Endodermal cell (in vitro differentiated cells): Measurements from ENCODE around the gene WNK4. TPM values are rescaled to one million over a fixed set of nuclear protein-coding genes. Genes with fewer than 3 reads are reported as not detected.

Source experiments
- DNase-seq: peaks from one replicate; pipeline ENCODE4 v3.0.0-alpha.2; 2017
- H3K27ac ChIP-seq: 2 replicates; pipeline ENCODE4 v1.5.1; 2013; ENCODE audit warnings: mild to moderate bottlenecking, low read depth, low read length, moderate library complexity
- H3K27me3 ChIP-seq: 2 replicates; pipeline ENCODE4 v1.6.1; 2013; ENCODE audit warnings: mild to moderate bottlenecking, low read length, moderate library complexity; ENCODE audit not compliant: insufficient read depth, control insufficient read depth, poor library complexity, severe bottlenecking
- H3K36me3 ChIP-seq: 2 replicates; pipeline ENCODE4 v1.7.0; 2013; ENCODE audit warnings: mild to moderate bottlenecking, low read length, moderate library complexity; ENCODE audit not compliant: control insufficient read depth, insufficient read depth
- H3K4me1 ChIP-seq: one replicate; pipeline ENCODE4 v1.7.0; 2013; ENCODE audit warnings: low read length; ENCODE audit not compliant: control insufficient read depth, insufficient read depth
- H3K4me3 ChIP-seq: 2 replicates; pipeline ENCODE4 v1.5.1; 2013; ENCODE audit warnings: mild to moderate bottlenecking, low read length, moderate library complexity
- H3K9ac ChIP-seq: 2 replicates; pipeline ENCODE4 v1.6.1; 2013; ENCODE audit warnings: mild to moderate bottlenecking, low read length, moderate library complexity; ENCODE audit not compliant: poor library complexity, severe bottlenecking; ENCODE audit errors: extremely low read depth
- H3K9me3 ChIP-seq: 2 replicates; pipeline ENCODE4 v1.6.1; 2013; ENCODE audit warnings: mild to moderate bottlenecking, low read length, moderate library complexity; ENCODE audit not compliant: control insufficient read depth
- H3K27ac Mint-ChIP-seq: 2 replicates; pipeline ENCODE4 v1.8.0; 2020; ENCODE audit warnings: mixed read lengths
- H3K27me3 Mint-ChIP-seq: 2 replicates; pipeline ENCODE4 v1.8.0; 2021; ENCODE audit warnings: mild to moderate bottlenecking, mixed read lengths; ENCODE audit not compliant: insufficient read depth
- H3K36me3 Mint-ChIP-seq: 2 replicates; pipeline ENCODE4 v1.8.0; 2020; ENCODE audit warnings: low read depth, mixed read lengths
- H3K4me1 Mint-ChIP-seq: 2 replicates; pipeline ENCODE4 v1.8.0; 2020; ENCODE audit warnings: mixed read lengths
- H3K4me3 Mint-ChIP-seq: 2 replicates; pipeline ENCODE4 v1.8.0; 2020; ENCODE audit warnings: mild to moderate bottlenecking, moderate library complexity, mixed read lengths
- H3K9me3 Mint-ChIP-seq: 2 replicates; pipeline ENCODE4 v1.8.0; 2020; ENCODE audit warnings: mild to moderate bottlenecking, mixed read lengths
- CTCF ChIP-seq: fragments of 200-600 bp; sonication (generic); conservative IDR thresholded peaks from 2 replicates; pipeline ENCODE4 v1.5.0; 2021; ENCODE audit warnings: antibody characterized with exemption, mild to moderate bottlenecking
- WGBS, 2 experiments: methylation state at CpG; one replicate each; pipeline versions ENCODE4 v1.1.5 to v1.1.7; 2013; ENCODE audit warnings: missing lambda C conversion rate in 2 of 2, mixed read lengths in 1 of 2; ENCODE audit not compliant: insufficient coverage in 1 of 2, insufficient read length in 1 of 2; 5-methylcytosine and 5-hydroxymethylcytosine counted together
- total RNA-seq, 2 donors: library from RNA; stranded (reverse); fragmentation: NEBNext Ultra II Directional in 1 of 2; extraction: Animal tissue kit (Norgen Biotek cat#: 25700) in 1 of 2; gene quantifications; 2 replicates in 1 of 2; 3 replicates in 1 of 2; pipeline ENCODE4 v1.2.1, GENCODE V29; 2021

WNK4 gene
- total RNA-seq, 2 donors from 2014 or later: 2.1 to 3.3 TPM

- H3K36me3 ChIP-seq: no peaks in the 10 kb centered on the region
- H3K9me3 ChIP-seq: no peaks in the 10 kb centered on the region
- peaks cover 8% of the 10 kb centered on the region for H3K4me1 ChIP-seq
- peaks cover 31% of the 10 kb centered on the region for H3K27me3 Mint-ChIP-seq
- no peak for TF ChIP-seq CTCF
- no peak overlapping the region for H3K27ac Mint-ChIP-seq
- WGBS, 2 experiments: 92 to 93% methylated on average over 5 to 7 of the region's 7 CpGs
- H3K27me3 ChIP-seq: peaks cover 27% of the 10 kb centered on the region
- no peak overlapping the region for H3K4me3 Mint-ChIP-seq
- H3K4me1 Mint-ChIP-seq: peaks cover 6% of the 10 kb centered on the region
- H3K4me3 ChIP-seq: no peak overlapping the region
- H3K27ac ChIP-seq: no peak overlapping the region
- H3K36me3 Mint-ChIP-seq: no peaks in the 10 kb centered on the region
- H3K9ac ChIP-seq: no peak overlapping the region
- DNase-seq: no peak
- no peaks in the 10 kb centered on the region for H3K9me3 Mint-ChIP-seq
Measured at GRCh38 chr17:42751628-42752027, 28.8 kb upstream of the WNK4 start.

GRCh38 chr17:42754782-42755181 lies 25.6 kb upstream of the WNK4 start:
- no peak for DNase-seq
- H3K36me3 Mint-ChIP-seq: no peaks in the 10 kb centered on the region
- 79 to 91% methylated on average over 3 of the region's 3 CpGs for WGBS, 2 experiments

DNA sequence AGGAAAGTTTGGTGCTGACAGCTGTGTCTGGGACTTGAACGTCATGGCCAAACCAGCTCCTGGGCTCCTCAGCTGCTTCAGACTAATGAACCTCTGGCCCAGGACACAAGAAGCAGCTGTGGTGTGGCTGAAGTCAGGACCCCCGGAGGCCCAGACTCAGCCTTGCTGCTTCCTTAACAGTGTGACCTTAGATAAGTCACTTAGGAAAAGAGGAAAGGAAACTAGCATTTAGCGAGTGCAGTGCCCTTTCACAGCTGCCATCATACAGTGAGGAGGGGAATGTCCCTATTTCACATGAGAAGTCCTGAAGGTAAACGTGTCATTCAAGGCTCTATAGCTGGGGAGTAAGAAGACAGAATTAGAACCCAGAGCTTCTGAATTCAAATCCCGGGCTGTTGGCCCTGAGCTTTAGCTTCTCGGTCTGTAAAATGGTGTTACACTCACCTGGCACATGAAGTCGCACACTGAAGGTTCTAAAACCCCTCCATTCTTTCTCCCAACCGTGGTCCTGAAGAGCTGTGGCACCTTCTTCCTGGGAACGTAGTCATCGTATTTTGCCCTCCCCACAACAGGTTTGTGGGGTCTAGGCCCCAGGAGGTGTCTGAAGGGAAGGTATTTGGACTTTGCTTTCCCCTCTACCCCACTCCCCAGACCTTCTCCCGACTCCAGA lies 20.3 kb upstream of the WNK4 start:
- no peak overlapping the region for H3K27ac Mint-ChIP-seq
- no peaks in the 10 kb centered on the region for H3K36me3 ChIP-seq
- H3K4me3 ChIP-seq: peak overlapping the region; percentile 58
- H3K9ac ChIP-seq: no peak overlapping the region
- H3K9me3 ChIP-seq: no peaks in the 10 kb centered on the region
- no peaks in the 10 kb centered on the region for H3K9me3 Mint-ChIP-seq
- peaks cover 49% of the 10 kb centered on the region for H3K27me3 Mint-ChIP-seq
- H3K4me3 Mint-ChIP-seq: peak overlapping the region; percentile 54
- peaks cover 49% of the 10 kb centered on the region for H3K27me3 ChIP-seq
- H3K27ac ChIP-seq: no peak overlapping the region
- no peak for TF ChIP-seq CTCF
- H3K36me3 Mint-ChIP-seq: no peaks in the 10 kb centered on the region
- peaks cover 7% of the 10 kb centered on the region for H3K4me1 Mint-ChIP-seq
- H3K4me1 ChIP-seq: peaks cover 4% of the 10 kb centered on the region
- WGBS, 2 experiments: 69 to 87% methylated on average over 7 to 11 of the region's 11 CpGs
- DNase-seq: no peak

More at GRCh38 chr17:42754782-42755181, 25.6 kb upstream of the WNK4 start:
- no peak overlapping the region for H3K9ac ChIP-seq
- H3K9me3 ChIP-seq: no peaks in the 10 kb centered on the region
- no peak overlapping the region for H3K27ac Mint-ChIP-seq
- no peaks in the 10 kb centered on the region for H3K9me3 Mint-ChIP-seq
- no peak overlapping the region for H3K4me3 ChIP-seq
- H3K4me1 ChIP-seq: peaks cover under 1% of the 10 kb centered on the region
- no peaks in the 10 kb centered on the region for H3K36me3 ChIP-seq
- no peak overlapping the region for H3K4me3 Mint-ChIP-seq
- H3K27ac ChIP-seq: no peak overlapping the region
- TF ChIP-seq CTCF: no peak
- H3K4me1 Mint-ChIP-seq: no peaks in the 10 kb centered on the region
- H3K27me3 ChIP-seq: peaks cover 37% of the 10 kb centered on the region
- peaks cover 39% of the 10 kb centered on the region for H3K27me3 Mint-ChIP-seq
